ENCODE data around the gene MORN1. TPM values are rescaled to one million over a fixed set of nuclear protein-coding genes. Genes with fewer than 3 reads are reported as not detected.

MORN1 gene
- total RNA-seq, 2 experiments from 2014 or later: 5.9 to 6.6 TPM

GRCh38 chr1:2288311-2288710 is 103.0 kb downstream of the MORN1 start:
- Mint-ChIP-seq H3K9me3 (no peaks in the 10 kb centered on the region), H3K4me1 (ENCODE audit: low read depth) (peaks cover 55% of the 10 kb centered on the region), H3K27ac (peak overlapping the region; percentile 67), H3K4me3 (no peak overlapping the region), H3K36me3 (ENCODE audit: low read depth) (peaks cover 6% of the 10 kb centered on the region), H3K27me3 (no peaks in the 10 kb centered on the region)
- intact Hi-C loops (cut with micrococcal nuclease): no loop called here
- no peak for TF ChIP-seq CTCF (IDR thresholded peaks at IDR 0.05)
- ChIA-PET CTCF (interaction anchor here (1.2 kb wide), 1 partner anchor 93 kb away, joined by 5 read pairs; the partner anchor contains the start of gene FAAP20), POLR2A (interaction anchor here (1.0 to 4.1 kb wide), 3 partner anchors 10 to 32 kb away, joined by 3 to 22 read pairs (median 6); no protein-coding TSS in a partner anchor)
- ATAC-seq (no peak), DNase-seq (peak; percentile 52)

- H3K9me3 Mint-ChIP-seq: no peaks in the 10 kb centered on the region
- intact Hi-C loops (cut with micrococcal nuclease): no loop called here
- ChIA-PET CTCF (no interaction called here), POLR2A (interaction anchor here (1.4 kb wide), 1 partner anchor 13 kb away, joined by 4 read pairs; no protein-coding TSS in a partner anchor)
- no peak overlapping the region for H3K4me3 Mint-ChIP-seq
- H3K4me1 Mint-ChIP-seq (ENCODE audit: low read depth): peaks cover 51% of the 10 kb centered on the region
- no peak for DNase-seq
- peaks cover 6% of the 10 kb centered on the region for H3K36me3 Mint-ChIP-seq (ENCODE audit: low read depth)
- no peak for TF ChIP-seq CTCF (IDR thresholded peaks at IDR 0.05)
- no peak overlapping the region for H3K27ac Mint-ChIP-seq
- no peak for ATAC-seq
- H3K27me3 Mint-ChIP-seq: no peaks in the 10 kb centered on the region
These were observed 103.7 kb downstream of the MORN1 start for GRCh38 chr1:2287649-2288048.

DNA sequence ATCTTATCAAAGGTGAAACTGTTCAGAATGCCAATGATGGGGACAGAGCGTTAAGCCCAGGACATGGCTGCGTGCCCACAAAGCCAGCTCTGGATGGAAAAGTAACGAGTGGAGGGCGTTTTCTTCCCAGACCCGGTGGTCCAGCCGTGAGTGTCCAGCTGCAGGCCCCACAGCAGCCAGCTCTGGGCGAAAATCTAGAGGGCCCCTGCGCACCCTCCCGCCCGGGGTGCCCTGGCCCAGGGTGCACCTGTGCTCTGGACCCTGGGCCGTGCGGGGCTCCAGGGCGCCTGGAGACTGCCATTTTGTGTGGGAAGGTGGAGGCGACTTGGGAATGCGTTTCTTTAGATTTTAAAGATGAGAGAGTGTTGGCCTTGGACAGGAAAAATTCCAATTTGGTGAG is 104.4 kb downstream of the MORN1 start:
- no peak for TF ChIP-seq CTCF (IDR thresholded peaks at IDR 0.05)
- intact Hi-C loops (cut with micrococcal nuclease): no loop called here
- peaks cover 6% of the 10 kb centered on the region for H3K36me3 Mint-ChIP-seq (ENCODE audit: low read depth)
- no peaks in the 10 kb centered on the region for H3K27me3 Mint-ChIP-seq
- DNase-seq: no peak
- no peaks in the 10 kb centered on the region for H3K9me3 Mint-ChIP-seq
- peak overlapping the region; percentile 10 for H3K27ac Mint-ChIP-seq
- CTCF ChIA-PET: interaction anchor here (1.1 kb wide), 1 partner anchor 31 kb away, joined by 3 read pairs; no protein-coding TSS in a partner anchor
- POLR2A ChIA-PET: interaction anchor here (1.4 kb wide), 1 partner anchor 13 kb away, joined by 4 read pairs; no protein-coding TSS in a partner anchor
- ATAC-seq: no peak
- H3K4me1 Mint-ChIP-seq (ENCODE audit: low read depth): peaks cover 44% of the 10 kb centered on the region
- no peak overlapping the region for H3K4me3 Mint-ChIP-seq

GRCh38 chr1:2284932-2285331 is 106.4 kb downstream of the MORN1 start:
- Mint-ChIP-seq H3K4me3 (no peak overlapping the region), H3K27me3 (no peaks in the 10 kb centered on the region), H3K9me3 (no peaks in the 10 kb centered on the region), H3K27ac (no peak overlapping the region), H3K4me1 (ENCODE audit: low read depth) (peaks cover 24% of the 10 kb centered on the region), H3K36me3 (ENCODE audit: low read depth) (peaks cover 8% of the 10 kb centered on the region)
- ChIA-PET CTCF (interaction anchor here (1.9 kb wide), 1 partner anchor 30 kb away, joined by 6 read pairs; no protein-coding TSS in a partner anchor), POLR2A (interaction anchor here (1.0 kb wide), 1 partner anchor 30 kb away, joined by 3 read pairs; no protein-coding TSS in a partner anchor)
- no peak for ATAC-seq
- no peak for DNase-seq
- intact Hi-C loops (cut with micrococcal nuclease): no loop called here
- TF ChIP-seq CTCF (IDR thresholded peaks at IDR 0.05): no peak

DNA sequence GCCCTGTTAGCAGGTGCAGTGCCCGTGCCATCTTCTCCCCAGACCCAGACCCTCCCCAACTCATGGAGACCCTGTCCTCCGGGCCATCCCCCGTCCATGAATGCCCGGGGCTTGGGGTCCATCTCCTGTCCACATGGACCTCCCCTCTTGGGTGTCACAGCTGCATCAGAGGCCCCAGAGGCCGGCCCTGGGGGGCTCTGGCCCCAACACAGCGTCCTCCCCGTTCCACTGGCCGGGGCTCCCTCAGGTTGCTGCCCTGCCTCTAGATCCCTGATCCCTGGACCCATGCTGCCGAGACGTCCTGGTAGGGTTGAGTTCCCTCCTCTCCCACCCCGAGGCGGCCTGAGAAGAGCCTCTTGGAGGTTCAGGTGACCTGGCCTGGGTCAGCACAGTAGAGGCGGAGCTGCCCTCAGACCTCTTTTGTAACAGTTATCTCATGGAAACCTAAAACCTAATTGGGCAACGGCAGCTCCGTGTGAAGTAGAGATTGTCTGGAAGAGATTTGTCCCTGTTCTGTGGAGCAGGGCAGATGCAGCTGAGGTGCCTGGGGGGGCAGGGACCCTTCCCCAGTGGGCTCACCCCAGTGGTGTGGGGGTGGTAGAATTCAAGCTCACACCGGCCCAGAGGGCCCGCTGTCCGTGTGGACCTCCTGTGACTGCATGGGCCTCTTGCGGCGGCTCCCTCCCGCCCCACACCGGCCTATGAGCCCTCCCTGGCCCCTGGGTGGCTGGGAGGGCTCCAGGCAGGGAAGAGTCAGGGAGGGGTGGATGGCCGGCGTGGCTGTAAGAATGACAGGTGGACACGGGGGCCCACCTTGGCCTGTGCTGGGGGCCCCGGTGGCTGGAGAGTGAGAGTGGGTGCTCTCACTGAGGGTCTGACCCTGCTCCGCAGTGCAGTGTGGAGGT is 107.1 kb downstream of the MORN1 start:
- Mint-ChIP-seq H3K9me3 (no peaks in the 10 kb centered on the region), H3K4me3 (no peak overlapping the region), H3K27ac (no peak overlapping the region), H3K4me1 (ENCODE audit: low read depth) (peaks cover 23% of the 10 kb centered on the region), H3K36me3 (ENCODE audit: low read depth) (peaks cover 8% of the 10 kb centered on the region), H3K27me3 (no peaks in the 10 kb centered on the region)
- POLR2A ChIA-PET: interaction anchor here (1.0 kb wide), 1 partner anchor 29 kb away, joined by 3 read pairs; no protein-coding TSS in a partner anchor
- CTCF ChIA-PET: interaction anchor here (1.9 kb wide), 1 partner anchor 31 kb away, joined by 6 read pairs; no protein-coding TSS in a partner anchor
- intact Hi-C loops (cut with micrococcal nuclease): no loop called here
- DNase-seq: no peak
- TF ChIP-seq CTCF (IDR thresholded peaks at IDR 0.05): no peak
- no peak for ATAC-seq

Data from activated CD8-positive, alpha-beta T cell treated with anti-CD3 and anti-CD28 coated beads for 36 hours (primary cell).